RPMI7951 (cell line): ENCODE results near the gene DTX3. TPM values are rescaled to one million over a fixed set of nuclear protein-coding genes. Genes with fewer than 3 reads are reported as not detected.
"Not testable (repeated sequence)": the region's sequence is repeated elsewhere in the genome, so short reads cannot be mapped to it uniquely, and the experiment has no call there.

Experiments
- DNase-seq: peaks from one replicate; pipeline ENCODE4 v3.0.0-alpha.2; 2012; ENCODE audit warnings: low read depth
- total RNA-seq: library from RNA; depleted of rRNA; stranded (reverse); fragments of >200 nt; shearing (Covaris generic); gene quantifications from 2 replicates; pipeline ENCODE4 v1.2.3, GENCODE V29; 2014

Gene DTX3
- total RNA-seq, 1 experiment from 2014 or later = 9.9 TPM

DNA sequence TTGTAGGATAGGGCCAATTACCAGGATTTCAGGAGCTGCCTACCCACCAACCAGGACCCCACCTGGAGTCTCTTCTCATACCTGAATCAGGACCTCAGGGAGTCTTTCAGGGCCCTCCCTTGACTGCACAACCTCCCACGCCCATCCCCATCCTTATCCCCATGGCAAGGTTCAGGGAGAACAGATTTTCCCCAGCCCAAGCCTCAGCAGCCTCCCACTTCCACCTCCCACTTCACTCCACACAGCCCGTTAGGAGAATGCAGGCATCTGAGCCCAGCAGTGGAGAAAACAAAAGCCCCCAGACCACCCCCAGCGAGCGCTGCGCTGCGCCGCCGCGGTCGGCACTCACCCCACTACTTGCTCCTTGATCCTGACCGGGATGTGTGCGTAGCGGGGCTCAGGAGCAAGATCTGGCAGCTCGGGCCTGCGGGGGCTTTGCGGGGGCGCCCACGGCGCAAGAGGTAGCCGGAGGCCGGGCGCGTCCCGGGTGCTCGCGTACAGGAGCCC lies 27.0 kb downstream of the DTX3 start:
- DNase-seq = no peak

DNA sequence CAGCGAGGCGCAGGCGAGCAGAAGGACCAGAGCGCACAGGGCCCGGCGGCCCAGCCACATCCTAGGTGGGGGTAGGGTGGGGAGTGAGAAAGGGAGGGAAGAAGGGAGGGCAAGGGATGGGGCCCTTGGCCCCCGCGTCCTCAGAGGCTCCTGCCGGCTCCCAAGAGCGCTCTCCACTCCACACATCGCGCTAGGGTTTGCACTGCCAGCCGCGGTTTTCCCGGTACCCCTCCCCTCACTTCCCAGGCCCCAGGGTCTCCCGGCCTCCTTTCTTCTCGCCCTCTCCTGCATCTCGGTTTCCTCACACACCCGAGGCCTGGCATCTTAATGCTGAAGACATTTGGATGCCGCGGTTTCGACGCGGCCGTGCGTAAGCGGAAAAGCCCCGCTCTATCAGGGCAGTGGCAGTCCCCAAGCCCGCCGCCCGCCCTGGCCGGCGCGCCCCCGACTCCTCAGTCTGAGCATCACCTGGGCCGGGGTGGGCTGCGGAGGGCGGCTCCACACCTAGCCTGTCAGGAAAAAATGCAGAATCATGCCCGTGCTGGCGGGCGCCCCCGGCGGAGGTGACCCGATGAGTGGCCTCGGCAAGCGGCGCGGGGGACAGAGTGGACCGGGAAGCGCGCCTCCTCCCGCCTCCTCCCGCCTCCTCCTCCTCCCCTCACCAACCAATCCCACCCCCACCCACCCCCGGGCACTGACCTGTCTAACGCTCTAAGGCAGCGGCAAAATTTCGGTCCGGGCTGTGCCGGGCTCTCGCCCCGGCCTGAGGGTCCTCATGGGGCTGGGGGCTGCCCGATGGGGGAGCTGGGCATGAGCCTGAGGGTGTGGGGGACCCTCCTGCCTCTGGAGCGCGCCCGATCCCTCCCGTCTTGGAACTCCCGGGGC lies 27.7 kb downstream of the DTX3 start:
- DNase-seq = no peak

DNA sequence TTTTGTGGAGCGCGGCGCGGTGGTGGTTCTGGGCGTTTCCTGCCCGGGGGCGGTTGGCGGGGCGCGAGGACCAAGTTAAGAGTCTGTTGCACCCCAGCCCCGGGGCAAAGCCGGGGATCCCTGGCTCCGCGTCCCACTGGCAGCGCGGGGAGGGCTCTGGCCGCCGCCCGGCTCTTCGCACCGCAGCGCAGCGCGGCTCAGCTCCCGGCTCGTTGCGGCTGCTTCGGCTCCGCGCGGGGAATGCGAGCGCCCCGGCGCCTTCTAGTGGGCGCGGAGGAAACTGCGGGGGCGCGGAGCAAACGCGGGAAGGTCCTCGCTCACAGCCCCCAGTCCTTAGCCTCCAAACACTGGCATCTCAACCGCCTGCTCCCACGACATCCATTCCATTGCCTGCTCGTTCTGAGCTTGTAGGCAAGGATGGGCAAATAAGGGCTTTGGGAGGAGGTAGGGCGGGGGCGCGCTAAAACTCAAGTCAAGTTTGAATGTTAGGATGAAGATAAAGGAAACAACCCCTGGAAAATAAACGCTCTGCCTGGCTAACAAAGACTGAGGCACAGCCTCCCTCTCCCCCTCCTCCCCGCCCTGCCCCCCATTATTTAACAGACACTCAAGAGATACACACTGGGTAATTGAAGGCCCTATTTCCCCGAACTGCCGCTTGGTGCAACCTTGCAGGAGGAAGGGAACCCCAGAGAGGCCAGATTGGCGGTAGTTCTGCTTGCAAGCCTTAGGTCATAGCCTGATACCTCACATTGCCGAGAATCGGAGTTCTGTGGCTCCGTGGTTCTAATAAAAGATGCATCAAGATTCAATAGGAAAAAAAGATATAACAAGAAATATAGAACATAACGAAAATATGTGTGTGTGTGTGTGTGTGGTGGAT lies 28.6 kb downstream of the DTX3 start, which contains the start of gene B4GALNT1:
B4GALNT1 (minus strand) TSS at position 244 of the 883 bp plus-strand sequence. CDS start 1,069 bp downstream, outside the sequence.
- DNase-seq = peak; percentile 58

DNA sequence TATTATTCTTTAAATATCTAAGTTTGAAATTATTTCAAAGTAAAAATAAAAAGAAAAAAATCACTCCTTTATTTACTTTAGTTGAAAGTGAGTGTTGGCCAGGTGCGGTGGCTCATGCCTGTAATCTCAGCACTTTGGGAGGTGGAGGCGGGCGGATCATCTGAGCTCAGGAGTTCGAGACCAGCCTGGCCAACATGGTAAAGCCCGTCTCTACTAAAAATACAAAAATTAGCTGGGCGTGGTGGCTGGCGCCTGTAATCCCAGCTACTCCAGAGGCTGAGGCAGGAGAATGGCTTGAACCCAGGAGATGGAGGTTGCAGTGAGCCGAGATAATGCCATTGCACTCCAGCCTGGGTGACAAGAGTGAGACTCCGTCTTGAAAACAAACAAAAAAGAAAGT lies 32.1 kb downstream of the DTX3 start:
- not testable (repeated sequence) for DNase-seq

DNA sequence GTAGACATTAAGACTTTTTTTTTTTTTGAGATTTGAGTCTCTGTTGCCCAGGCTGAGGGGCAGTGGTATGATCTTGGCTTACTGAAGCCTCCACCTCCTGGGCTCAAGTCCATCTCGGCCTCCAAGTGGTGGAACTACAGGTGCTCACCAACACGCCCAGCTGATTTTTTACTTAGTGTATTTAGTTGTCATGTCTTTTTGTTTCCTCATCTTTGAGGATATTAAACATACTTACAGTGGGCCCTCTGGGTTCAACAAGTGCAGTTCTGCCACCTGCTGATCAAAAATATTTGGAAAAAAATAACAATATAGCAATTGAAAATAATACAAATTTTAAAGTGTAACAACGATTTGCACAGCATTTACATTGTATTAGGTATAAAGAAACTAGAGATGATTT lies 32.7 kb downstream of the DTX3 start:
- DNase-seq = no peak

DNA sequence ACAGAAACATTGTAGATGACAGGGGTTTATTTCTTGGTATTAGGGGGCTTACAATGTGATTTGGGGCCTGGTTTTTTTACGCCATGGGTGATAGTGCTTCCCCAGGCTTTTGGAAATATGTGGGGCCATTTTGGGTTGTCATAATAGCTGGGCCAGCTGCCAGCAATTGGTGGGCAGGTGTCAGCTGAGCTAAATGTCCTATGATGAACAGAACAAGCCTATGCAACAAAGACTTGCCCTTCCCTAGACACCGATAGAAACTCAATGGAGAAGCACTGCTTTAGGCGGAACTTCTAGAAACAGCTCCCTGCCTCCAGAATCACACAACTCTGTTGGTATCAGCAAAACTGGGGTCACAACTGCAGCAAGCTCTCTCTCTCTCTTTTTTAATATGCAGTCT lies 33.5 kb downstream of the DTX3 start:
- no peak for DNase-seq

DNA sequence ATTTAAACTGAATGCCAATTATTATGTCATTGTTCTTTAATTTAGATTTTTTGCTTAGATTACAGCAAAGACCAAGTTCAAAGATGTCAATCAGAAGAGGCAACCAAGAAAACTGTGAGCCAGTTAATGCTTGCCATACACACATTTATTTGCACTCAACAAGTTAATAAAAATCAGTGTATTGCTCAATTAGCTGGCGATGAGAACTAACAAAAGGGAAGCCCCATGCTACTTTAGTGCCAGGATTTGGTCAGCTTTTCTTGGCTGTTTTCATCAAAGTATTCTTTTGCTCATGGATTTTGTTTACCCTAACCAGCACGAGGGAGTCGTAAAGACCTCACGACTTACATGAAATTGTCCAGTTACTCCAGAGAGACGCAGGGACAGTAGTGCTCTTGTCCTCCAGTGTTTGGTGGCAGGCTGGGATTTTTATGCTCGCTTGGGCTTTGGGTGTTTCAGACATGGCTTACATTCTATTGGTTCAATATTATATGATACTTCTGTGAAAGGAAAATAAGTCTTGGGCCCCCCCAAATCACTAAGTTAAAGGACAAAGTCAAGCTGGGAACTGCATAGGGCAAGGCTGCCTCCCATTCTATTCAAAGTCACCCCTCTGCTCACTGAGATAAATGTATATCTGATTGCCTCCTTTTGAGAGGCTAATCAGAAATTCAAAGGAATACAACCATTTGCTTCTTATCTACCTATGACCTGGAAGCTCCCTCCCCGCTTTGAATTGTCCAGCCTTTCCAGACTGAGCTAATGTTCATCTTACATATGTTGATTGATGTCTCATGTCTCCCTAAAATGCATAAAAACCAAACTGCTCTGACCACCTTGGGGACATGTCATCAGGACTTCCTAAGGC lies 35.8 kb downstream of the DTX3 start:
- DNase-seq = no peak

DNA sequence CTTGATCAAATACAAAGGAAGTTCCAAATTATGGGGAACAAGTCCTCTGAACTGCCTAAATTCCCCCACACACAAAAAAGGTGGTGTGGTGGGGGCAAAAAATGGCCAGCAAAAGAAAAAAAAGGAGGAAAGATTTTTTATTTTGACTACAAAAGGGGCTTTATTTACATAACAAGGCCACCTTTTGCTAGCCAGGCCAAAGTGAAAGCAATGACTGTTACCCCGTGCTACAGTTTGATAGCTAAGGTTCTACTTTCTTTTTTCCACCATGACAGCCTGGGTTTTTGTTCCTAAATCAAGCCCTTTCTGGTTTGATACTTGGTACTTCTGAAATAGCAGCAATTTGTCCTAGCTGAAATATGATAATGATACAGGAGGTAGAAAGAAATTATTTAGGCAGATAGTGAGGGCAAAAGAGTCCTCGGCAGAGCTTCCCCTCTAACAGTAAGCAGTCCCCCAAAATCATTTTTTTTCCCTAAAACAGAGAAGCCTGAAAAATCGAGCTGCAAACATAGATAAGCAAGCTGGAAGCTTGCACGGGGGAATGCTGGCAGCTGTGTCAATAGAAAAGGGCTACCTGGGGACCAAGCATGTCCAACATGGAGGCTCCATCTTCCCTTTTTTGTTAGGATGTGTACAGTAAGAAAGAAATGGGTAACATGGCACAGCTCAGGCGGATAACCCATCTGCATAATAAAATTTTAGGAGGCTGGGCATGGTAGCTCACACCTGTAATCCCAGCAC lies 37.2 kb downstream of the DTX3 start:
- DNase-seq = no peak

DNA sequence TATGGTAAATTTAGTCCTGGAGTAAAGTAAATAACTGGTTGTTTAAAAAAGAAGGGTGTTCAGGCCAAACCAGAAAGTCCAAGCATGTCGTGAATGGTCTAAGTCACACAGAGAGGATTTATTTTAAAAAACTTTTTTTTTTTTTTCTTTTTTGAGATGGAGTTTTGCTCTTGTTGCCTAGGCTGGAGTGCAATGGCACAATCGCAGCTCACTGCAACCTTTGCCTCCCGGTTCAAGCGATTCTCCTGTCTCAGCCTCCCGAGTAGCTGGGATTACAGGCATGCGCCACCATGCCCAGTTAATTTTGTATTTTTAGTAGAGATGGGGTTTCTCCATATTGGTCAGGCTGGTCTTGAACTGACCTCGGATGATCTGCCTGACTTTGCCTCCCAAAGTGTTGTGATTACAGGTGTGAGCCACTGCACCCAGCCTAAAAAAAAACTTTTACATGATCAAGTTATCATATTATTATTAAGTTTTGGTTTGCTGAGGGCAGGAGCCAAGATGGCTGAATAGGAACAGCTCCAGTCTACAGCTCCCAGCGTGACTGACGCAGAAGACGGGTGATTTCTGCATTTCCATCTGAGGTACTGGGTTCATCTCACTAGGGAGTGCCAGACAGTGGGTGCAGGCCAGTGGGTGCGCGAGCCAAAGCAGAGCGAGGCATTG lies 41.5 kb downstream of the DTX3 start:
- peak; percentile 44 for DNase-seq

DNA sequence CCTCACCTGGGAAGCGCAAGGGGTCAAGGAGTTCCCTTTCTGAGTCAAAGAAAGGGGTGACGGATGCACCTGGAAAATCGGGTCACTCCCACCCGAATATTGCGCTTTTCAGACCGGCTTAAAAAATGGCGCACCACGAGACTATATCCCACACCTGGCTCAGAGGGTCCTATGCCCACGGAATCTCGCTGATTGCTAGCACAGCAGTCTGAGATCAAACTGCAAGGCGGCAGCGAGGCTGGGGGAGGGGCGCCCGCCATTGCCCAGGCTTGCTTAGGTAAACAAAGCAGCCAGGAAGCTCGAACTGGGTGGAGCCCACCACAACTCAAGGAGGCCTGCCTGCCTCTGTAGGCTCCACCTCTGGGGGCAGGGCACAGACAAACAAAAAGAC lies 42.0 kb downstream of the DTX3 start:
- not testable (repeated sequence) for DNase-seq

DNA sequence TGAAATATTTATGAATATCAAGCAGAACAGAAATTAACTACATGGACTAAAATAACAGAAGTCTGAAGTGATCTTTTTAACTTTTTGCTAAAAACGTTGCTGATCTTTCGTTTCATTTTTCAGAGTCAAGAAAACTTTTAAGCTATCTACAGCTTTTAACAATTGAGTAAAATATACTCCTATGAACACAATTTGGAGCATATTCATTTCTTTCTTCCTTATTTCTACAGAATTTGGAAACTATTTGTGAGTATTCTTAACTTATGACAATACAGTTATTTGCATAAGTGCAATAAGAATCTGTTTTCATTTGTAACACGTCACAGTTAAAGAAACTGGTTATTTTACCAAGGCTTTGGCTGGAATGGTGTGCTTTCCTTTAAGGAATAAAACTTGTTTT lies 49.4 kb downstream of the DTX3 start:
- no peak for DNase-seq

DNA sequence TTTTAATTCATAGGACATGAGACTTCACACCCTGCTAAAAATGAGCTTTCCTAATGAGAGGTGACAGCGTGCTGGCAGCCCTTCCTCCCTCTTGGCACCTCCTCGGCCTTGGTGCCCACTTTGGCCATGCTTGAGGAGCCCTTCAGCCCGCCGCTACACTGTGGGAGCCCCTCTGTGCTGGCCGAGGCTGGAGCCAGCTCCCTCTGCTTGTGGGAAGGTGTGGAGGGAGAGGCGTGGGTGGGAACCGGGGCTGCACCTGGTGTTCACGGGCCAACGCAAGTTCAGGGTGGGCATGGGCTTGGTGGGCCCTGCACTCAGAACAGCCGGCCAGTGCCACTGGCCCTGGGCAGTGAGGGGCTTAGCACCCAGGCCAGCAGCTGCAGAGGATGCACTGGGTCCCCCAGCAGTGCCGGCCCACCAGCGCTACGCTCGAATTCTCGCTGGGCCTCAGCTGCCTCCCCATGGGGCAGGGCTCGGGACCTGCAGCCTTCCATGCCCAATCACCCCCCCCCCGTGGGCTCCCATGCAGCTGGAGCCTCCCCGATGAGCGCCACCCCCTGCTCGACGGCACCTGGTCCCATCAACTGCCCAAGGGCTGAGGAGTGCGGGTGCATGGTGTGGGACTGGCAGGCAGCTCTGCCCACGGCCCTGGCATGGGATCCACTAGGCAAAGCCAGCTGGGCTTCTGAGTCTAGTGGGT lies 51.1 kb downstream of the DTX3 start:
- no peak for DNase-seq

DNA sequence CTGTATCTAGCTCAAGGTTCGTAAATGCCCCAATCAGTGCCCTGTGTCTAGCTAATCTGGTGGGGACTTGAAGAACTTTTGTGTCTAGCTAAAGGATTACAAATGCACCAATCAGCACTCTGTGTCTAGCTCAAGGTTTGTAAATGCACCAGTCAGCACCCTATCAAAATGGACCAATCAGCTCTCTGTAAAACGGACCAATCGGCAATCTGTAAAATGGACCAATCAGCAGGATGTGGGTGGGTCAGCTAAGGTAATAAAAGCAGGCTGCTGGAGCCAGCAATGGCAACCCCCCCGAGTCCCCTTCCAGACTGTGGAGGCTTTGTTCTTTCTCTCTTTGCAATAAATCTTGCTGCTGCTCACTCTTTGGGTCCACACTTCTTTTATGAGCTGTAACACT lies 51.8 kb downstream of the DTX3 start:
- DNase-seq = not testable (repeated sequence)

DNA sequence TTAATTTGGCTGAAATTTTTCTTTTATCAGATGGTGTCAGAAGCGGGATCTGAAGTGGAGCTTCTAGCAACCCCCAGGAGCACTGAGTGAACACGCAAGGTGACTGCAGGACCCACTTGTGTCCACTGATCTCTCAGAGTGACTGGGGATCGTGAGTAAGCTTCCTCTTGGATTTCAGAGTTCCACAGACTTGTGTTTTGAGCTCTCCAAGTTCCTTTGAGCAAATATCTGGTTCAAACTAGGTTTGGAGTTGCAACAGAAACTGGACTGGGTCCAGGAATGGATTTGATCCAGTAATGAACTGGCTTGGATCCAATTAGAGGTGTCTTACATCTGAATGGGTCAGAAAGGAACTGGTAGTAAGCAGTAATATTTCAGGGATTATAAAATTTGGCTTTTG lies 53.1 kb downstream of the DTX3 start:
- DNase-seq = peak; percentile 2

DNA sequence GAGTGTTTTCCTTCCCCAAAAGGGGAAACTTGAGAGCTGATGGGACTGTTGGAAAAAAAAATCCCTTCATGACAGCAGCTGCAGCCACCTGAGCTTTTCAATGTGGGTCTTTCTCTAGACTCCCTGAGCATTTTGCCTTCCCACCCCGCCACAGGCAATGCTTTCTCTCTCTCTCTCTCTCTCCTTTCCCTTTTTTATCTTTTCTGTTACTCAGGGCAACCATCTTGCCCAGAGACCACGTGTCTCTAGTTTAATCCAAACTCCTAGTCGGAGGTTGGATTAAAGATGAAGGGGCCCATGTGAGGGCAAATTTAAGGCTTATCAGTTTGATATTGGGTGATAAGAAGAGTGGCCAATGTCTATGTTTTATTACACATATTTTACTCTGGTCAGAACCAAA lies 54.3 kb downstream of the DTX3 start:
- no peak for DNase-seq
